HEK293 (cell line): ENCODE measurements around the gene STAMBP.

ENCODE experiments used
- CTCF ChIA-PET: fragments of 350-600 bp; formaldehyde crosslinking; extraction: SDS; loops from one replicate; lab custom pipeline; 2021; ENCODE audit warnings: antibody characterized with exemption; lab: Yijun Ruan, JAX
- POLR2A ChIA-PET: fragments of 300-600 bp; formaldehyde crosslinking; extraction: SDS; loops from one replicate; lab custom pipeline; 2020; ENCODE audit warnings: antibody characterized with exemption, inconsistent platforms; lab: Yijun Ruan, JAX
- H3K27ac ChIP-seq: fragments of 200-500 bp; sonication (Bioruptor generic); 2 replicates; pipeline ENCODE4 v1.5.1; 2014; ENCODE audit warnings: low read depth, low read length, control low read depth, inconsistent platforms; ENCODE audit errors: extremely low read depth
- H3K36me3 ChIP-seq, 2 experiments: fragments of 200-500 bp in 1 of 2; sonication (Bioruptor generic) in 1 of 2; 1 replicate in 1 of 2; 2 replicates in 1 of 2; pipeline ENCODE4 v1.5.1; 2014 to 2017; ENCODE audit warnings: inconsistent platforms in 2 of 2, low read length in 2 of 2; ENCODE audit not compliant: control insufficient read depth in 2 of 2, insufficient read depth in 1 of 2
- H3K4me1 ChIP-seq: fragments of 200-500 bp; sonication (Bioruptor generic); 2 replicates; pipeline ENCODE4 v1.5.1; 2014; ENCODE audit warnings: mild to moderate bottlenecking, low read length, inconsistent platforms; ENCODE audit not compliant: control insufficient read depth, insufficient read depth
- H3K4me3 ChIP-seq: 2 replicates; pipeline ENCODE4 v1.5.1; 2011; ENCODE audit warnings: low read depth, mild to moderate bottlenecking, control low read depth, low read length, moderate library complexity
- H3K9me3 ChIP-seq: fragments of 200-500 bp; sonication (Bioruptor generic); 2 replicates; pipeline ENCODE4 v1.5.1; 2014; ENCODE audit warnings: low read depth, low read length, inconsistent platforms; ENCODE audit not compliant: control insufficient read depth, insufficient read depth
- BCL6B ChIP-seq: fragments of 450-650 bp; formaldehyde crosslinking; IDR thresholded peaks from 2 replicates; pipeline ENCODE4 v1.5.1; 2017; ENCODE audit warnings: missing biosample characterization, missing genetic modification characterization
- ELK4 ChIP-seq: IDR thresholded peaks from 2 replicates; pipeline ENCODE4 v1.6.1; 2011; ENCODE audit warnings: mild to moderate bottlenecking, low read depth, low read length, borderline replicate concordance
- HIC1 ChIP-seq: fragments of 450-650 bp; formaldehyde crosslinking; IDR thresholded peaks from 2 replicates; pipeline ENCODE4 v1.5.1; 2016; ENCODE audit warnings: missing biosample characterization, missing genetic modification characterization
- HOXC10 ChIP-seq: sonication (generic); formaldehyde crosslinking; IDR thresholded peaks from 2 replicates; pipeline ENCODE4 v1.8.1; 2023; ENCODE audit warnings: mild to moderate bottlenecking, missing genetic modification reagents
- IKZF3 ChIP-seq: fragments of 450-650 bp; IDR thresholded peaks from 2 replicates; pipeline ENCODE4 v1.5.0; 2018; ENCODE audit warnings: missing biosample characterization, mild to moderate bottlenecking, missing genetic modification characterization, moderate library complexity
- KLF9 ChIP-seq: fragments of 450-650 bp; formaldehyde crosslinking; IDR thresholded peaks from 2 replicates; pipeline ENCODE4 v1.5.1; 2016; ENCODE audit warnings: missing biosample characterization, missing genetic modification characterization, low read depth
- OVOL3 ChIP-seq: fragments of 450-650 bp; formaldehyde crosslinking; IDR thresholded peaks from 2 replicates; pipeline ENCODE4 v1.5.1; 2016; ENCODE audit warnings: missing biosample characterization, missing genetic modification characterization
- PATZ1 ChIP-seq: fragments of 450-650 bp; formaldehyde crosslinking; IDR thresholded peaks from 2 replicates; pipeline ENCODE4 v1.5.1; 2016; ENCODE audit warnings: missing biosample characterization, missing genetic modification characterization
- PRDM1 ChIP-seq: fragments of 450-650 bp; formaldehyde crosslinking; IDR thresholded peaks from 2 replicates; pipeline ENCODE4; 2016; ENCODE audit warnings: missing biosample characterization, missing genetic modification characterization
- SETDB1 ChIP-seq: IDR thresholded peaks from one replicate; pipeline ENCODE4 v1.6.1; 2017; ENCODE audit warnings: mild to moderate bottlenecking, low read length, moderate library complexity, mixed read lengths; ENCODE audit not compliant: insufficient read length
- TRIM28 ChIP-seq: IDR thresholded peaks from 2 replicates; pipeline ENCODE4 v1.6.1; 2011; ENCODE audit warnings: low read length, control low read depth, borderline replicate concordance
- ZBTB17 ChIP-seq: fragments of 450-650 bp; formaldehyde crosslinking; IDR thresholded peaks from 2 replicates; pipeline ENCODE4 v1.5.1; 2016; ENCODE audit warnings: missing biosample characterization, missing genetic modification characterization
- ZNF121 ChIP-seq: fragments of 450-650 bp; formaldehyde crosslinking; IDR thresholded peaks from 2 replicates; pipeline ENCODE4 v1.5.1; 2016; ENCODE audit warnings: missing biosample characterization, missing genetic modification characterization
- ZNF132 ChIP-seq: fragments of 450-650 bp; formaldehyde crosslinking; IDR thresholded peaks from 2 replicates; pipeline ENCODE4 v1.5.1; 2017; ENCODE audit warnings: missing biosample characterization, missing genetic modification characterization, borderline replicate concordance
- ZNF140 ChIP-seq: fragments of 450-650 bp; formaldehyde crosslinking; IDR thresholded peaks from 2 replicates; pipeline ENCODE4 v1.5.1; 2016; ENCODE audit warnings: missing biosample characterization, missing genetic modification characterization
- ZNF155 ChIP-seq: fragments of 450-650 bp; formaldehyde crosslinking; IDR thresholded peaks from 2 replicates; pipeline ENCODE4 v1.5.1; 2016; ENCODE audit warnings: missing biosample characterization, missing genetic modification characterization
- ZNF184 ChIP-seq: fragments of 450-650 bp; IDR thresholded peaks from 2 replicates; pipeline ENCODE4 v1.5.1; 2018; ENCODE audit warnings: missing biosample characterization, mild to moderate bottlenecking, missing genetic modification characterization
- ZNF248 ChIP-seq: fragments of 450-650 bp; formaldehyde crosslinking; IDR thresholded peaks from 2 replicates; pipeline ENCODE4 v1.5.1; 2017; ENCODE audit warnings: missing biosample characterization, missing genetic modification characterization
- ZNF302 ChIP-seq: fragments of 450-650 bp; formaldehyde crosslinking; IDR thresholded peaks from 2 replicates; pipeline ENCODE4 v1.5.1; 2016; ENCODE audit warnings: missing biosample characterization, missing genetic modification characterization, low read depth
- ZNF335 ChIP-seq: fragments of 450-650 bp; formaldehyde crosslinking; conservative IDR thresholded peaks from 2 replicates; pipeline ENCODE4 v1.5.1; 2016; ENCODE audit warnings: missing biosample characterization, missing genetic modification characterization
- ZNF362 ChIP-seq: fragments of 450-650 bp; formaldehyde crosslinking; IDR thresholded peaks from 2 replicates; pipeline ENCODE4 v1.5.1; 2016; ENCODE audit warnings: missing biosample characterization, missing genetic modification characterization
- ZNF488 ChIP-seq: fragments of 450-650 bp; formaldehyde crosslinking; IDR thresholded peaks from 2 replicates; pipeline ENCODE4 v1.5.1; 2016; ENCODE audit warnings: missing biosample characterization, missing genetic modification characterization
- ZNF792 ChIP-seq: fragments of 450-650 bp; formaldehyde crosslinking; IDR thresholded peaks from 2 replicates; pipeline ENCODE4 v1.5.1; 2016; ENCODE audit warnings: missing biosample characterization, missing genetic modification characterization
- ZNF837 ChIP-seq: fragments of 450-650 bp; formaldehyde crosslinking; IDR thresholded peaks from 2 replicates; pipeline ENCODE4 v1.5.1; 2016; ENCODE audit warnings: missing biosample characterization, missing genetic modification characterization
- ZSCAN18 ChIP-seq: fragments of 450-650 bp; formaldehyde crosslinking; IDR thresholded peaks from 2 replicates; pipeline ENCODE4 v1.5.1; 2016; ENCODE audit warnings: missing biosample characterization, missing genetic modification characterization
- ZXDB ChIP-seq: fragments of 450-650 bp; formaldehyde crosslinking; IDR thresholded peaks from 2 replicates; pipeline ENCODE4 v1.5.1; 2016; ENCODE audit warnings: missing biosample characterization, missing genetic modification characterization

STAMBP gene

GRCh38 chr2:73885406-73885805 is 56.6 kb downstream of the STAMBP start:
- no peak for TF ChIP-seq ZNF155 (tag by site-specific recombination)
- no peak for TF ChIP-seq OVOL3 (tag by site-specific recombination)
- no peak for TF ChIP-seq ZNF362 (tag by site-specific recombination)
- TF ChIP-seq ZNF302 = no peak
- no peak for TF ChIP-seq ZNF792
- no peak for TF ChIP-seq BCL6B
- no peak for TF ChIP-seq ZNF335 (tag by site-specific recombination)
- no peak for TF ChIP-seq SETDB1
- TF ChIP-seq ZNF140 (tag by site-specific recombination) = no peak
- no peak for TF ChIP-seq ZNF488 (tag by site-specific recombination)
- no peak overlapping the region for H3K27ac ChIP-seq
- POLR2A ChIA-PET = no interaction called here
- no peak overlapping the region for H3K4me3 ChIP-seq
- H3K4me1 ChIP-seq = no peaks in the 10 kb centered on the region
- CTCF ChIA-PET = interaction anchor here (0.5 kb wide), 1 partner anchor 42 kb away, joined by 3 read pairs; no protein-coding TSS in a partner anchor
- no peaks in the 10 kb centered on the region for H3K9me3 ChIP-seq
- H3K36me3 ChIP-seq = no peaks in the 10 kb centered on the region

- Histone ChIP-seq H3K4me1 (no peaks in the 10 kb centered on the region), H3K27ac (no peak overlapping the region), H3K36me3 (no peaks in the 10 kb centered on the region), H3K4me3 (no peak overlapping the region), H3K9me3 (no peaks in the 10 kb centered on the region)
- CTCF ChIA-PET = no interaction called here
- POLR2A ChIA-PET = no interaction called here
- TF ChIP-seq ZSCAN18 (tag by site-specific recombination) = no peak
- TF ChIP-seq ZNF132 = no peak
- no peak for TF ChIP-seq PRDM1 (tag by site-specific recombination)
- no peak for TF ChIP-seq ZNF184
- no peak for TF ChIP-seq KLF9
- no peak for TF ChIP-seq PATZ1 (tag by site-specific recombination)
- TF ChIP-seq ELK4 = no peak
- TF ChIP-seq HOXC10 (CRISPR knock-in tag) = no peak
- no peak for TF ChIP-seq ZNF155 (tag by site-specific recombination)
- TF ChIP-seq ZXDB (tag by site-specific recombination) = no peak
- TF ChIP-seq TRIM28 = no peak
- TF ChIP-seq ZBTB17 (tag by site-specific recombination) = no peak
- no peak for TF ChIP-seq ZNF248
- no peak for TF ChIP-seq IKZF3 (tag by site-specific recombination)
- no peak for TF ChIP-seq ZNF121 (tag by site-specific recombination)
- TF ChIP-seq HIC1 (tag by site-specific recombination) = no peak
- no peak for TF ChIP-seq ZNF837
These were observed 57.6 kb downstream of the STAMBP start for GRCh38 chr2:73886357-73886756.
